NOMO-1 (cell line): ENCODE results near the gene ZNRD2.
A peak's percentile ranks its signal among the peaks of the same experiment; 100 is the strongest.

Source experiments
- DNase-seq, 2 experiments: peaks; one replicate each; lab custom pipeline; 2025; ENCODE audit not compliant: unreplicated experiment in 2 of 2; lab: John Stamatoyannopoulos, UW

Gene ZNRD2

DNA sequence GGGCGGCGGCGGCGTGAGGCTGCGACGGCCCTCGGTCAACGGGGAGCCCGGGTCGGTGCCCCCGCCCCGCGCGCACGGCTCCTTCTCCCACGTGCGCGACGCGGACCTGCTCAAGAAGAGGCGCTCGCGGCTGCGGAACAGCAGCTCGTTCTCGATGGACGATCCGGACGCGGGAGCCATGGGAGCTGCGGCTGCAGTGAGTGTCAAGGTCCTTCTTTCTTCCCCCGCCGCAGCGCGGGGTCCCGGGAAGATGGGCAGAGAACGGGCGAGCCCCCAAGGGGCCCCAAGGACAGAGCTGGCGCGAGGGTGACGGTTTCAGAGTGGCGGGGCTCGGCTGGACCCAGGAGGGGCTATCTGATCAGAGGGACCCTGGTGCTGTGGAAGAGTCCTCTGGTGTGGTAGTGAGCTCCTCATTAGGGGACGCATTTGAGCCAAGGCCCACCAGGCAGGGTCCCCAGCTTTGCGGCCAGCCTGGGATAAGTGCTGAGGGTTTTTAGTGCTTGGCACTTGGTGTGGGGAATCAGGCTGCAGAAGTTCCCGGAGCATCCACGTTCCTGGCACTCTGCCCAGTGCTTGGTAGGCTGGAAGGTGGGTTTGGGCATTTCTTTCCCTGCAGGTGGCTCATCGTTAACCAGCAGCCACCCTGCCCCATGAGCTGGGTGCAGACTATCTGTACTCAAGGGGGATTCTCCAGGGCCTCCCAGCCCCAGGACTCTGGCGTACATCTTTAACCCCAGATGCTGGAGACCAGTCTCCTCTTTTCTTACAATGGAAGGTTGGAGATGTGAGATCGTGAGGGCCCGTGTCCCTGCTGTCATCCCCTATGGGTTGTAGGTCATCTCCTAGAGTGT, 15.3 kb downstream of the ZNRD2 start:
- no peak for DNase-seq

DNA sequence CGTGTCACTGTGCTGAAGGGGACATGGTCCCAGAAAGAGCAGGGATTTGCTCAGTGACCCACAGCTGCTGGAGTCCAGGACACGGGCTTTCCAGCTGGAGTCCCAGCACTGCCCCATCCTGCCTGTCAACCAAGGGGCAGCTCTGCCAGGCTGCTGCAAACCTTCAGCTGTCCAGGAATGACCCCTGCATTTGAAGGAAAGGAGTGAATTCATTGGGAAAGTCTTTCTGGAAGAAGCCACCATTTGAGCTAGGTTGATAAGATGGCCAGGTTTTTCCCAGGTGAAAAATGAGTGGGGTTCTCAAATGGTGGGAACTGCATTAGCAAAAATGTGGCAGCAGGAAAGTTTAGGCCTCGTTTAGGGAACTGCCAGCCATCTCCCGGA, 16.0 kb downstream of the ZNRD2 start:
- no peak for DNase-seq

DNA sequence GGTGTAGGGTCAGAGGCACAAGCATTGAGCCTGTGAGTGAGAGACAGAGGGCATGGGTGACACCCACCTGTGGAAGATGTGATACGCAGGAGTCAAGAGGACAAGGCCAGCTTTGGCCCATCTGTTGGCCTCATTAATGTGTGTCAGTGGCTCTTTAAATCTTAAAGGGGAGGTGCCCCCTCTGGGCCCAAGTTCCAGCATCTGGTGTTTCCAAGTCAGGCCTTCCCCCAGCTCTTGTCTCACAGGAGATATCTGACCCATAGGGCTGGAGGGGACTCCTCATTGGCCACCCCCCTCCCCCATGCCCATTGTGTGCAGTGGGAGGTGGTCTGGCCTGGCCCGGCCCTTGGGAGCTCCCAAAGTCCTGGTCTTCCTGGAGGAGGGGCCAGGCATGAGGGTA, 16.4 kb downstream of the ZNRD2 start:
- DNase-seq: no peak

DNA sequence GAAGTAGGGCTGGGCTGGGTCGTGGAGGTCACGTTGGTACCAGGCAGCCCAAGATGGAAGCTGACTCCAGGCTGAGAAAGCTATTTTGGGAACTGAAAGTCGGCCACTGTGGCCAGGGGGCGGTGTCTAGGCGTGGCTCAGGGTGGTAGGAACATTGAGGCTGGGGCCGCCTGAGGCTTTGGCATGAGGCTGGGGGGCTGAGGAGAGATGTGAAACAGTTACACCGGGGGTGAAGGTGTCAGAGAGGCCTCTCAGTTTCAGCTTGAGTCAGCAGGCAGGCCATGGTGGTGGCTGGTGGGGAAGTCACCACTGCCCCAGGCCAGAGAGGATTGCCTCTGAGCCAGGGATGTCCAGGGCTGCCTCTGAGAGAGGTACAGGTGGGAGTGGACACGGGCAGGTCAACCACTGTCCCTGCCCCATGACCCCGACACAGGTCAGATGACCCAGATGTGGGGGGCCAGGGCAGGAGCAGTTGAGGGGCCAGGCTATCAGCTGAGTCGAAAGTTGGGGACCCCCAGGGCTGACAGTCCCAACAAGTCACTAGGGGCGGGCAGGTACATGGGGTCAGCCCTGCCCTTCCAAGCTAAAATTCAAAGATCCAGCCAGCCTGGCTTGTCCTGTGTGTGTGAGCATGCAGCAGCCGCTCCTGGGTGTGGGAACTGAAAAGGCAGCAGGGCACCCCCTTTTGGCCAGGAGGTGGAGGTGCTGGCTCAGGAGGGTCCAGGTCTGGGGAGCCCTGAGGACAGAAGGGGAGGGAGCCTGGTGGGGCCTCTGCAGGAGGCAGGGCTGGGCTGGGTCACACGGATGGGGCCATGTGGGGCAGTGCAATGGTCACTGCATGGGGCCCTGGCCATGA, 18.1 kb downstream of the ZNRD2 start:
- peak; percentile 58 to 72 for DNase-seq

DNA sequence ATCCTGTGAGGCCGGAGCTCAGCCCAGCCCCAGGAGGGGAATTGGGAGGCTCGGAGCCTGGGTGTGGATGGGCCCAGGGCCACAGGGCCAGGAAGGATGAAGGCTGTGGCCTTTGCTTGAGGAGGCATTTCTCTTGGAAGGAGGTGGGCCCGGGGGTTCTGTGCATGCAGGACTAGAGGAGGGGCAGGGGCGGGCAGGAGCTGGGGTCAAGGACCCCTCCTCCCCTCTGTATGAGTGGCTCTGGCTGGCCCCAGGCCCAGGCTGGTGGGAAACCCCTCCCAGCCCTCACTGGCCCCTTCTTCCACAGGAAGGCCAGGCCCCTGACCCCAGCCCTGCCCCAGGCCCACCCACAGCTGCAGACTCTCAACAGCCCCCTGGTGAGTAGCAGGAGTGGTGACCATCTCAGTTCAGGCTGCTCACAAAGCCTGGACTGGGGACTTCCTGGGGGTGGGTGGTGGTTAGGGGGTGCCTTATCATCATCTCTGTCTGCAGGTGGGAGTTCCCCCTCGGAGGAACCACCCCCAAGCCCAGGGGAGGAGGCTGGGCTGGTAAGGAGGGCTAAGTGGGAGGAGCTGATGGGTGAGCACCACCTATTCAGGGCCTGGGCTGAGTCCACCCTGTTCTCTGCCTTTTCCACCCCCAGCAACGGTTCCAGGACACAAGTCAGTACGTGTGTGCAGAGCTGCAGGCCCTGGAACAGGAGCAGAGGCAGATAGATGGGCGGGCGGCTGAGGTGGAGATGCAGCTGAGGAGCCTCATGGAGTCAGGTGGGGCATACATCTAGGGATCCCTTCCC, 19.4 kb downstream of the ZNRD2 start:
- no peak for DNase-seq

DNA sequence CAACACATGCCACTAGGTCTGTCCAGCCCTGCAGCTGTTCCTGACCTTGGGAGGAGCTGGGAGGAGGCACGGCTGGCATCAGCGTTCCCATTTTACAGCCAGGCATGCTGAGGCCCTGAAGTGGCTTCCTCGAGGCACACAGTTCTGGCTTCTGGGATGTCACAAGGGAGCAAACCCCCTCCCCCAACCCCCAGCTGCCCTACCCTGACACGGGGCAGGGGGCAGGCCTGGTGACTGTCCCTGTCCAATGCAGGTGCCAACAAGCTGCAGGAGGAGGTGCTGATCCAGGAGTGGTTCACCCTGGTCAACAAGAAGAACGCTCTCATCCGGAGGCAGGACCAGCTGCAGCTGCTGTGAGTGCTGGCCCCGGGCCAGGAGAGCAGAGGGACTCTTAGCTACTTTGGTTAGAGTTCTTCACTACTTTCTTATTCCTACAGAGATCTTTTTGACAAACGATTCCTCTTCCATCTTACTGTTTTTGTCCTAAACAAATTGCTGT, 20.0 kb downstream of the ZNRD2 start:
- DNase-seq: no peak

DNA sequence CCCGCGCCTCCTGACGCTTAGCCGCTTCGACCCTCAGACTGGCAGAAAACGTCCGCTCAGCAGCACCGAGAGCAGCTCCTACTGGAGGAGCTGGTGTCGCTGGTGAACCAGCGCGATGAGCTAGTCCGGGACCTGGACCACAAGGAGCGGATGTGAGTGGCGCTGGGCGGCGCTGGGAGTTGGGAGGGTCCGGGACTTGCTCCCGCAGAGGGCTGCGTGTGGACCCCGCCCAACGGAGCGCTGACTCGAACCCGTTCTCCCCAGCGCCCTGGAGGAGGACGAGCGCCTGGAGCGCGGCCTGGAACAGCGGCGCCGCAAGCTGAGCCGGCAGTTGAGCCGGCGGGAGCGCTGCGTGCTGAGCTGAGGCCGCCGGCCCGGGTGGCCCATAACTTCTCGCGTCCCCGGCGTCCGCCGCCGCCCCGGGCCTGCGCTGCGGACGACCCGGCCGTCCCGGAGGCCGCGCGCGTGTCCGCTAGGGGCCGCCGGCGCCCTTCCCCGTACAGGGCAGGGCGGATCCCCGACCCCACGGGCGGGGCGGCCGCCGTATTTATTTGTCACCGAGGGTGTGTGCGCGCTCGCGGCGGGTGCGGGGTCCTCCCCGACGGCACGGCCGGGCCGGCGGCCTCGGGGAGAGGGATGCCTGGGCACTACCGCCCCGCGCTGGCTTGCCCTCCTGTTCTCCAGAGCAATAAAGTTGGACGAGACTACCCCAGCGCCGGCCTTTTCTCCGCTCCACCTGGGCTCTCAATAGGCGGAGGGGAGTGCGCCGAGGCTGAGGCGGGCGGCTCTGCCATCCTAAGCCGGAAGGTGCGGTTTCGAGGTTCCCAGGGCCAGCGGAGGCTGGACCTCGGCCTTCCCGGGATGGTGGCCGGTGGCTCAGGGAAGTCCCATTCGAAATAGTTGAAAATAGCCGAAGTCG, 21.9 kb downstream of the ZNRD2 start:
- DNase-seq: no peak

DNA sequence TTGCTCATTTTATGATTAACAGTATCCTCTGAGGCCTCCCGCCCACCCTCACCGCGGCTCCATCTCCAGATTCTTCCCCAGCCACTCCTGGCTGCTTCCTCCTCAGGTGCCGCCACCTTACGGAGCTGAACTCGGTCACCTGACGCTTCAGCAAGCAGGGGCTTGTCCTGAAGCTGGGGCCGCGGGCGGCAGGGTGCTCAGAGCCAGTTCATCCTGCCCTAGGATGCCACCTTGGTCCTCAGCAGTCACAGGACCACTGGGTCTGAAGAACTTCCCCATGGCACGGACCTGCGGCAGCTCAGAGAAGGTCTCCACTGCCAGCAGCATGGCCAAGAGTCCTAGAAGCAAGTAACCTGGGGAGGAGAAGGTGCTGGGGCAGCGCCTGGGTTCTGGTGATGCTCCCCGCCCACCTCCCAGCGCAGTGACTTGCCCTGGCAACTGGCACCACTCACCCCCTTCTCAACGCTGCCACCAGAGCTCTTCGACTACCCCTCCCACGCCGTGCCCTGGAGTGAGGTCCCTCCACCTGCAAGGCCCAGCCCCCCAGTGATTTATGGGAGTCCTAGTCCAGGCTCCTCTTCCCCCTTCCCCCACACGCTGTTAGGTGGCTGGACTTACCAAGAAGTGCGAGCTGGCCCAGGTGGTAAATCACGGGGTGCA, 22.7 kb downstream of the ZNRD2 start:
- DNase-seq: no peak

DNA sequence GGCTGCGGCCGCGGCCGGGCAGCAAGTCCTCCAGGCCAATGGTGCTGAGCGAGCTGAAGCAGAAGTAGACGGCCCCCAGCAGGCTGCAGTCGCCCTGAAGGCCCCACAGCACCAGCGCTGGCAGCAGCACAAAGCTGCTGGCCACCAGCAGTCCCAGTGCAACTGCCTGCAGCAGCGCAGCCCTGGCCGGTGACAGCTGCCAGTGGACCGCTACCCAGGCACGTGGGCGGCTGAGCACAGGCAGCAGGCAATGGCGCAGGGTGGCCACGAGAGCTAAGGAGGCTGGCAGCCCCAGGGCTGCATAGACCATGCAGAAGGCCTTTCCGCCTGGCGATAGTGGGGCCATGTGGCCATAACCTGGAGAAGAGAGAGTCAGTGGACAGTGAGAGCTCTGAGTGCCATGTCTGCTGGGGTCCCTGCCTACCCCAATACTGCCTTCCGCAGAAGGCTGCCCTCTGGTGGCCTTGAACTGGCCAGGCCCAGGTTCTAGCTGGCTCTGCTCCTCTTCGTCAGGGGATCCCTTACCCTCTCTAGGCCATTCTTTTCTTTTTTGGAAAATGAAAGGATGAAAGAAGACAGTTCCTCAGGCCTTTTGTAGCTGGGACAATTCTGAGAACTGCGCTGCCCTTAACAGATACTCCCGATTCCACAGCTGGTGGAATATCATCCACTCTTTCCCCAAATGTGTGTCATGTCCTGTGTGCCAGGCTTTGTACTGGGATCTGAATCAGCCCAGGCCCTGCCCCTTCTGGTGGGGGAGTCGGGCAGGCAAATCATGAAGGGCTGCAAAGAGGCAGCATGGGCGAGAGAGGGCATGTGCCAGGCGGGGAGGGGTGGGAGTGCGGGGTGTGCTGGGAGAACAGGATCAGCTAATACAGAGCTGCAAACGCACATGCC, 23.5 kb downstream of the ZNRD2 start:
- DNase-seq: peak; percentile 19 to 20

DNA sequence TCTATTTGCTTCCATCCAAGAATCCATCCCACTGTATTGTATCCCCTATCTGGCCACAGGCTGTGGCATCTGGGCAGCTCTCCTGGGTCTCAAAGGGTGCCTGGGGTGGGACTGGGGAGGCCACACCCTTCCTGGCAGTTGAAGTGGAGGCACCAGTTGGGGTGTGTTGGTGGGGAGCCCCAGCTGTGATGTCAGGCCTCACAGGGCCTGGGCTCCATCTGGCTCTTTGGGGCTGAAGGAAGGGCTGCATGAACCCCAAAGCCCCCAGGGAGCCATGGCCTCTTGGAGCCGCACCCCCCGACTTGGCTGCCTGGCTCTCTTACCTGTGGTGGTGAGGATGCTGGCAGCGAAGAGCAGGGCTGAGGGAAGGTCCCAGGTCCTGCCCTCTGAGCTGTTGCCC, 24.9 kb downstream of the ZNRD2 start:
- no peak for DNase-seq

DNA sequence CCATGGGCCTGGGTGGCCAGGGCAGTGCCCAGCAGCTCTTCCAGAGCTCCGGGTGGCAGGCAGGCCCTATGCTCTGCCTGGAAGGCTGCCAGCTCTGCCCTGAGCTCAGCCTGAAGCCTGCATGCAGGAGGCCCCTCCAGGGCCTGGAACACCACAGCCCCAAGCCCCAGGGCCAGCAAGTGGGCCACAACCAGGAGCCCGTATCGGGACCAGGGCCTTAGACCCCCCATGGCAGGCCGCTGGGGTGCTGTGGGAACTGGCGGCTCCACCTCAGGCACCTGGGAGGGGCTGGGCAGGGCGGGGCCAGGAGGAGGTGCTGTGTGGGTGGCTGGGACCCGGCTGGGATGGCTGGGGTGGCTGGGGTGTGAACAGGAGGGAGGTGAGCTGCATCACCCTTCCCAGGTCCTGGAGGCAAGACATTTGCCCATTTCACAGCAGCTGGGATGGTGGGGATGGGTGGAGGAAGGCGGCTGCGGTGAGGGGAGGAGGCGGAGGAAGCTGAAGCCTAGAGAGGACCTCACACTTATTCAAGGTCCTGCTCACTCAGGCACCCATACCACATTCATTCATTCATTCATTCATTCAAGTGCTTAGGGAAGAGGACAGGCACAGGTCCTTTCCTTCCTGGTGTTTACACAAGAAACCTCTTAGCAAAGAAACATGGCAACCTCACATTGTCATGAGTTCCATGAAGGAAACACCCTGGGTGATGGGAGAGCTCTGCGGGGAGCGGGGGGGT, 25.4 kb downstream of the ZNRD2 start, which contains the start of gene KCNK7:
Gene KCNK7, minus strand, starts transcription at position 258 of the 739 bp plus-strand sequence. Its CDS starts 28 bp downstream, at position 230.
- no peak for DNase-seq

DNA sequence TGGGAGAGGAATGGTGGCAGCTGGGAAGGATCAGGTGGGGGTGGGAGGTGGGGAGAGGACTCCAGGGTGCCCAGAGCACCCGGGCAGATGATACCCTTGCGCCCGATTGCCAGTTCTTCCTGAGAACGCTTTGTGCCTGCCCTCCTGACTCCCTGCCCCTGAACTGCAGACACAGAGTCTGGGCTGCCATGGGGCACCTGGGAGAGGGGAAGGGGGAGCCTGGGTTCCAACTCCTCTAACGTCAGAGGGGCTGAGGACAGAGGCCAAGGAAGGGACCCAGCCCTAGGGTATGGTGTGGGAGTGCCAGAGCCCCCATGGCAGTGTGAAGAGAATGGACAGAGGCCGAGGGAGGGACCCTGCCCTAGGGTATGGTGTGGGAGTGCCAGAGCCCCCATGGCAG, 26.2 kb downstream of the ZNRD2 start:
- DNase-seq: no peak

DNA sequence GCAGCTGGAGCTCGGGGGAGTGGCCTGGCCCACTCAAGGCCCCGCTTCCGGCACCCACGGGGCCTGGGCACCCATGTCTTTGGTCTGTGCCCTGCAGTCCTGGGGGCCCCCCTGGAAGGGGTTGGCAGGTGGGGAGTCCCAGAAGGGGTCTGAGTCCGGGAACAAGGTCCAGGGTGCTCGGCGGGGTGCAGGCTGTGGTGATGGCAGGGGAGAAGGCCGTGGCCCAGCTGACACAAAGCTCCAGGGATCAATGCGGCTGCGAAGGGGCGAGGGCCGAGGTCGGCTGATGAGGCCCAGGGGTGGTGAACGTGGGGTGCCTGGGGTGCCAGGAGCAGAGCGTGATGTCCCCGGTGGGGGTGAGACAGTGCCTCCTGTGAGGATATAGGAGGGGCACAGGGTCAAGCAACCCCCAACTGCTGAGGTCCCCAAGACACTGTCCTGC, 28.0 kb downstream of the ZNRD2 start:
- DNase-seq: no peak

DNA sequence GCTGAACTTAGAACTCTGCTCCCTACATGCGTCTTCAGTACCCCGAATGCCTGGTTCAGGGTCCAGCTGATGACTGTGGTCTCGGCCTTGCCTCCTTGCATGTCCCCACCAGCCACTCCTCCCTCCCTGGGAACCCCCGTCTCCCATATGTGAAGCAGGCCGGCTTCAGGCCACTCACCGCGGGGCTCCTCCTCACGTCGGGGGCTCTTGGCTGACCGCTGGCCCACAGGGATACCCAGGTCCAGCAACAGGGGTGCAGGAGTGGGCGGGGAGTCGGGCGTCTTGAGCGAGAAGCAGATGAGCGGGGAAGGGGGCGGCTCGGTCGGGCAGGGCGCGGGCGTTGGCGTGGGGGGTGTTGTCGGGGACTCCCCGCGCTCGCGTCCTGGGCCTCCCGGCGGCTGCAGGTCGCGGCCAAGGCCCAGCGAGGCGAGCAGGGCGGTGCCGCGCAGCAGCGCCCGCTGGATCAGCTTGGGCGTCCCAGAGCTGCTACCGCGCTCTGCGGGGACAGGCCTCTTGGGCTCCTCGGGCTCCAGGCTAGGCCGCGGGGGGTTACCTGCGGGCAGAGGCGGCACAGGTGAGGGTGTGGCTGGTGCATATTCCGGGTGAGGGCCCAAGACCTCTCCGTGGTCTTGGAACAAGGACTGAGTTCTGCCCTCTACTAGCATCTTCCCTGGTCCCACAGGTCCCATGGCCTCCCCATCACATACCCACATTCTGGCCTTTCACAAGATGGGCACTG, 29.1 kb downstream of the ZNRD2 start:
- no peak for DNase-seq

DNA sequence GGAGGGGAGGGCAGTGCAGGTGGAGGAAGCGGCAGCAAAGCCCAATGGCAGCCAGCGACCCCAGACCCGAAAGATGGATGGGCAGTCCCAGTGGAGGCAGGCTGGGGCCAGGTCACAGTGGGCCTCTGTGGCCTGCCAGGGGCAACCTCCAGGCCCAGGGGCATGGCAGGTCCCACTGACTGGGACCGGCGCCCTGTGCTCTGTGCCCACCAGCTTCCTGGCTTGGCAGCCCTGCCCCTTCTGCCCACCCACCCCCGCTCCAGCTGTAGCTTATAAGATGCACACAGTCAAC, 29.6 kb downstream of the ZNRD2 start:
- no peak for DNase-seq

DNA sequence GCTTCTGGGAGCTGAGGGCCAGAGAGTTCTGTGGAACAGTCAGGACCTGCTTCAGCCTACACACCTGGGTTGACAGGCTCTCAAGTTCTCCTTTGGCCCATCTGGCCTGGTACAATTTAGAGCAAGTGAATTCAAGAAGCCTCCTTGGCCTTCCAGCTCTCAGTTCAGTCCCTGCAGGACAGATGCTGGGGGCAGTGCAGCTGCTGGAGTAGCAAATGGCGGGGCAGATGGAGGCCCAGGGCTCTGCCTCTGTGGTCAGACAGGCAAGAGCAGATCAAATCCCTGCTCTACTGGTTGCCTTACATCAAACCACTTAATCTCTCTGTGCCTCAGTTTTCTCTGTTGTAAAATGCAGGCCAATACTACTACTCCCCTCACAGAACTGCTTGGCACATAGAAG, 34.0 kb downstream of the ZNRD2 start:
- no peak for DNase-seq
